ENCODE data around the gene KLHL10. TPM values are rescaled to one million over a fixed set of nuclear protein-coding genes. Genes with fewer than 3 reads are reported as not detected.

KLHL10 gene
- total and polyA plus RNA-seq, 2 of the 13 experiments (the other 11 are each of a cell fraction or from before 2014, with no cell fraction given) = 0.04 to 0.08 TPM

GRCh38 chr17:41793784-41794539, 43.7 kb upstream of the KLHL10 start (continued):
- TF ChIP-seq, protein P1, sequence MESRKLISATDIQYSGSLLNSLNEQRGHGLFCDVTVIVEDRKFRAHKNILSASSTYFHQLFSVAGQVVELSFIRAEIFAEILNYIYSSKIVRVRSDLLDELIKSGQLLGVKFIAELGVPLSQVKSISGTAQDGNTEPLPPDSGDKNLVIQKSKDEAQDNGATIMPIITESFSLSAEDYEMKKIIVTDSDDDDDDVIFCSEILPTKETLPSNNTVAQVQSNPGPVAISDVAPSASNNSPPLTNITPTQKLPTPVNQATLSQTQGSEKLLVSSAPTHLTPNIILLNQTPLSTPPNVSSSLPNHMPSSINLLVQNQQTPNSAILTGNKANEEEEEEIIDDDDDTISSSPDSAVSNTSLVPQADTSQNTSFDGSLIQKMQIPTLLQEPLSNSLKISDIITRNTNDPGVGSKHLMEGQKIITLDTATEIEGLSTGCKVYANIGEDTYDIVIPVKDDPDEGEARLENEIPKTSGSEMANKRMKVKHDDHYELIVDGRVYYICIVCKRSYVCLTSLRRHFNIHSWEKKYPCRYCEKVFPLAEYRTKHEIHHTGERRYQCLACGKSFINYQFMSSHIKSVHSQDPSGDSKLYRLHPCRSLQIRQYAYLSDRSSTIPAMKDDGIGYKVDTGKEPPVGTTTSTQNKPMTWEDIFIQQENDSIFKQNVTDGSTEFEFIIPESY (CRISPR knock-in tag; IDR thresholded peaks at IDR 0.05) = no peak
- TF ChIP-seq SALL2 (CRISPR knock-in tag; IDR thresholded peaks at IDR 0.05) (0 out of 2 replicates have a peak, but pooled peaks have one; percentile 8), ZBTB39 (CRISPR knock-in tag; IDR thresholded peaks at IDR 0.05) (no peak), FOXA1 (IDR thresholded peaks at IDR 0.05) (no peak), FOXA1 (CRISPR knock-in tag; IDR thresholded peaks at IDR 0.05) (no peak), SMARCC2 (IDR thresholded peaks at IDR 0.05) (no peak), ZMYM2 (CRISPR knock-in tag; IDR thresholded peaks at IDR 0.05) (no peak), RXRA (CRISPR knock-in tag; IDR thresholded peaks at IDR 0.05) (no peak), NFIB (CRISPR knock-in tag; IDR thresholded peaks at IDR 0.05; ENCODE audit: borderline replicate concordance) (no peak), TFDP1 (CRISPR knock-in tag; IDR thresholded peaks at IDR 0.05; ENCODE audit: borderline replicate concordance) (no peak), RFX3 (CRISPR knock-in tag; IDR thresholded peaks at IDR 0.05) (no peak), SPEN (CRISPR knock-in tag; IDR thresholded peaks at IDR 0.05; ENCODE audit: low read depth) (no peak), ZC3H13 (CRISPR knock-in tag; IDR thresholded peaks at IDR 0.05) (no peak), ATRX (CRISPR knock-in tag; IDR thresholded peaks at IDR 0.05; ENCODE audit: borderline replicate concordance) (no peak), HCFC1 (IDR thresholded peaks at IDR 0.05; ENCODE audit: low read depth, low read length) (no peak), STAG1 (CRISPR knock-in tag; IDR thresholded peaks at IDR 0.05) (no peak), YY1 (IDR thresholded peaks at IDR 0.05; ENCODE audit: insufficient read depth, insufficient replicate concordance, low read depth, low read length) (no peak), HMGXB4 (CRISPR knock-in tag; IDR thresholded peaks at IDR 0.05; ENCODE audit: borderline replicate concordance in 1 of 2, low read depth in 1 of 2) (no peak), ZNF564 (CRISPR knock-in tag; IDR thresholded peaks at IDR 0.05) (no peak), ZFP1 (CRISPR knock-in tag; IDR thresholded peaks at IDR 0.05) (no peak), THAP11 (CRISPR knock-in tag; IDR thresholded peaks at IDR 0.05) (peak; percentile 10; the same call in 1 of the 2 replicates), ZNF256 (CRISPR knock-in tag; conservative IDR thresholded peaks at IDR 0.05) (no peak)
- TF ChIP-seq, protein P2, sequence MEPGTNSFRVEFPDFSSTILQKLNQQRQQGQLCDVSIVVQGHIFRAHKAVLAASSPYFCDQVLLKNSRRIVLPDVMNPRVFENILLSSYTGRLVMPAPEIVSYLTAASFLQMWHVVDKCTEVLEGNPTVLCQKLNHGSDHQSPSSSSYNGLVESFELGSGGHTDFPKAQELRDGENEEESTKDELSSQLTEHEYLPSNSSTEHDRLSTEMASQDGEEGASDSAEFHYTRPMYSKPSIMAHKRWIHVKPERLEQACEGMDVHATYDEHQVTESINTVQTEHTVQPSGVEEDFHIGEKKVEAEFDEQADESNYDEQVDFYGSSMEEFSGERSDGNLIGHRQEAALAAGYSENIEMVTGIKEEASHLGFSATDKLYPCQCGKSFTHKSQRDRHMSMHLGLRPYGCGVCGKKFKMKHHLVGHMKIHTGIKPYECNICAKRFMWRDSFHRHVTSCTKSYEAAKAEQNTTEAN (CRISPR knock-in tag; conservative IDR thresholded peaks at IDR 0.05) = no peak
